Stomach (tissue), 4 donors: Measurements from ENCODE around the gene SLC38A9.

ENCODE experiments used
- CTCF ChIP-seq, 7 experiments: fragments of 450-650 bp in 4 of 7; fragments of 200-600 bp in 3 of 7; sonication (generic) in 3 of 7; IDR thresholded peaks; one replicate each; pipeline ENCODE4 v1.5.1; 2016 to 2019; ENCODE audit warnings: antibody characterized with exemption in 7 of 7, control low read depth in 2 of 7, mild to moderate bottlenecking in 1 of 7
- POLR2AphosphoS5 ChIP-seq, 3 donors: sonication (generic); formaldehyde crosslinking; IDR thresholded peaks; one replicate each; pipeline ENCODE4 v1.6.1; 2016; ENCODE audit warnings: antibody characterized with exemption in 3 of 3

GRCh38 chr5:55601628-55602027 is 110.5 kb downstream of the SLC38A9 start:
- TF ChIP-seq CTCF (IDR thresholded peaks at IDR 0.05) (no peak), POLR2AphosphoS5 (IDR thresholded peaks at IDR 0.05) (no peak)
